Right atrium auricular region (tissue), 2 donors: Measurements from ENCODE around the gene ATG7. TPM values are rescaled to one million over a fixed set of nuclear protein-coding genes. Genes with fewer than 3 reads are reported as not detected.
"Not testable (repeated sequence)": the region's sequence is repeated elsewhere in the genome, so short reads cannot be mapped to it uniquely, and the experiment has no call there.

ENCODE experiments used
- DNase-seq: peaks from one replicate; pipeline ENCODE4 v3.0.0-alpha.2; 2019; ENCODE audit warnings: low spot score
- H3K27ac ChIP-seq, 2 donors: fragments of 200-600 bp; sonication (generic); 1 replicate in 1 of 2; 2 replicates in 1 of 2; pipeline ENCODE4 v1.5.1; 2016 to 2019
- H3K27me3 ChIP-seq, 2 donors: fragments of 200-600 bp; sonication (generic); one replicate each; pipeline versions ENCODE4 v1.5.1 to v1.6.0; 2017 to 2019
- H3K36me3 ChIP-seq: fragments of 200-600 bp; sonication (generic); one replicate; pipeline ENCODE4 v1.5.1; 2016
- H3K4me1 ChIP-seq, 2 donors: fragments of 200-600 bp; sonication (generic); one replicate each; pipeline versions ENCODE4 v1.5.1 to v1.6.0; 2017 to 2019
- H3K4me3 ChIP-seq, 2 donors: fragments of 200-600 bp; sonication (generic); 1 replicate in 1 of 2; 2 replicates in 1 of 2; pipeline ENCODE4 v1.5.1; 2017 to 2019; ENCODE audit warnings: mild to moderate bottlenecking in 1 of 2, moderate library complexity in 1 of 2
- H3K9me3 ChIP-seq, 2 donors: fragments of 200-600 bp; sonication (generic); one replicate each; pipeline ENCODE4 v1.5.1; 2019
- total RNA-seq, 2 donors: library from RNA; depleted of rRNA; stranded (reverse); fragments of >200 nt; gene quantifications; one replicate each; pipeline ENCODE4 v1.1.0, GENCODE V29; 2016
- TF ChIP-seq, protein P1 (sequence below), 2 donors: fragments of 200-600 bp; sonication (generic); IDR thresholded peaks; one replicate each; pipeline ENCODE4 v1.5.1; 2019; ENCODE audit warnings: antibody characterized with exemption in 2 of 2

The ATG7 gene
- total RNA-seq, 2 donors from 2014 or later: 15.2 to 23.8 TPM

GRCh38 chr3:11510001-11510340 is 237.8 kb downstream of the ATG7 start:
- no peaks in the 10 kb centered on the region for H3K9me3 ChIP-seq
- H3K4me1 ChIP-seq: peaks cover 0 to 51% of the 10 kb centered on the region in 2 donors
- peak overlapping the region; percentile 80 to 87 for H3K27ac ChIP-seq
- no peaks in the 10 kb centered on the region for H3K27me3 ChIP-seq
- TF ChIP-seq, protein P1, sequence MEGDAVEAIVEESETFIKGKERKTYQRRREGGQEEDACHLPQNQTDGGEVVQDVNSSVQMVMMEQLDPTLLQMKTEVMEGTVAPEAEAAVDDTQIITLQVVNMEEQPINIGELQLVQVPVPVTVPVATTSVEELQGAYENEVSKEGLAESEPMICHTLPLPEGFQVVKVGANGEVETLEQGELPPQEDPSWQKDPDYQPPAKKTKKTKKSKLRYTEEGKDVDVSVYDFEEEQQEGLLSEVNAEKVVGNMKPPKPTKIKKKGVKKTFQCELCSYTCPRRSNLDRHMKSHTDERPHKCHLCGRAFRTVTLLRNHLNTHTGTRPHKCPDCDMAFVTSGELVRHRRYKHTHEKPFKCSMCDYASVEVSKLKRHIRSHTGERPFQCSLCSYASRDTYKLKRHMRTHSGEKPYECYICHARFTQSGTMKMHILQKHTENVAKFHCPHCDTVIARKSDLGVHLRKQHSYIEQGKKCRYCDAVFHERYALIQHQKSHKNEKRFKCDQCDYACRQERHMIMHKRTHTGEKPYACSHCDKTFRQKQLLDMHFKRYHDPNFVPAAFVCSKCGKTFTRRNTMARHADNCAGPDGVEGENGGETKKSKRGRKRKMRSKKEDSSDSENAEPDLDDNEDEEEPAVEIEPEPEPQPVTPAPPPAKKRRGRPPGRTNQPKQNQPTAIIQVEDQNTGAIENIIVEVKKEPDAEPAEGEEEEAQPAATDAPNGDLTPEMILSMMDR (IDR thresholded peaks at IDR 0.05): no peak
- no peaks in the 10 kb centered on the region for H3K36me3 ChIP-seq
- peak overlapping the region in 1 of 2 donors; percentile 6 for H3K4me3 ChIP-seq
- no peak for DNase-seq

- Histone ChIP-seq H3K4me1 (peaks cover 0 to 55% of the 10 kb centered on the region in 2 donors), H3K9me3 (no peaks in the 10 kb centered on the region), H3K27ac (peak overlapping the region; percentile 80 to 87), H3K4me3 (no peak overlapping the region), H3K36me3 (no peaks in the 10 kb centered on the region), H3K27me3 (no peaks in the 10 kb centered on the region)
- DNase-seq: no peak
- TF ChIP-seq, protein P1 (IDR thresholded peaks at IDR 0.05): no peak
Observed at GRCh38 chr3:11510356-11510755, 238.2 kb downstream of the ATG7 start.

DNA sequence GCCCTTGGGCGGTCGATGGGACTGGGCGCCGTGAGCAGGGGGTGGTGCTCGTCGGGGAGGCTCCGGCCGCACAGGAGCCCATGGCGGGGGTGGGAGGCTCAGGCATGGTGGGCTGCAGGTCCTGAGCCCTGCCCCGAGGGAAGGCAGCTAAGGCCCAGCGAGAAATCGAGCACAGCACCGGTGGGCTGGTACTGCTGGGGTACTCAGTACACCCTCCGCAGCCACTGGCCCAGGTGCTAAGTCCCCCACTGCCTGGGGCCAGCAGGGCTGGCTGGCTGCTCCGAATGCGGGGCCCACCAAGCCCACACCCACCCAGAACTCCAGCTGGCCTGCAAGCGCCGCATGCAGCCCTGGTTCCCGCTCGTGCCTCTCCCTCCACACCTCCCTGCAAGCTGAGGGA is 239.4 kb downstream of the ATG7 start:
- peak; percentile 34 for DNase-seq
- not testable (repeated sequence) for H3K4me3 ChIP-seq, H3K9me3 ChIP-seq, H3K27ac ChIP-seq, H3K36me3 ChIP-seq, H3K27me3 ChIP-seq
- H3K4me1 ChIP-seq: peaks cover 0 to 55% of the 10 kb centered on the region in 2 donors

DNA sequence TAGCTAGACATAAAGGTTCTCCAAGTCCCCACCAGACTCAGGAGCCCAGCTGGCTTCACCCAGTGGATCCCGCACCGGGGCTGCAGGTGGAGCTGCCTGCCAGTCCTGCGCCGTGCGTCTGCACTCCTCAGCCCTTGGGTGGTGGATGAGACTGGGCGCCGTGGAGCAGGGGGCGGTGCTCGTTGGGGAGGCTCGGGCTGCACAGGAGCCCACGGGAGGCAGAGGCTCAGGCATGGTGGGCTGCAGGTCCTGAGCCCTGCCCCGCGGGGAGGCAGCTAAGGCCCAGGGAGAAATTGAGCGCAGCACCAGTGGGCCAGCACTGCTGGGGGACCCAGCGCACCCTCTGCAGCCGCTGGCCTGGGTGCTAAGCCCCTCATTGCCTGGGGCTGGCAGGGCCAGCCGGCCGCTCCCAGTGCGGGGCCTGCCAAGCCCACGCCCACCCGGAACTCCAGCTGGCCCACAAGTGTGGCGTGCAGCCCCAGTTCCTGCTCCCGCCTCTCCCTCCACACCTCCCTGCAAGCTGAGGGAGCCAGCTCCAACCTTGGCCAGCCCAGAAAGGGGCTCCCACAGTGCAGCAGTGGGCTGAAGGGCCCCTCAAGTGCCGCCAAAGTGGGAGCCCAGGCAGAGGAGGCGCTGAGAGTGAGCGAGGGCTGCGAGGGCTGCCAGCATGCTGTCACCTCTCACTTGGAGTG is 241.1 kb downstream of the ATG7 start:
- H3K27me3 ChIP-seq, H3K4me3 ChIP-seq, H3K9me3 ChIP-seq, H3K36me3 ChIP-seq: not testable (repeated sequence)
- Histone ChIP-seq H3K27ac (peak overlapping the region; percentile 64 to 68), H3K4me1 (peaks cover 0 to 47% of the 10 kb centered on the region in 2 donors)
- DNase-seq: peak; percentile 50

DNA sequence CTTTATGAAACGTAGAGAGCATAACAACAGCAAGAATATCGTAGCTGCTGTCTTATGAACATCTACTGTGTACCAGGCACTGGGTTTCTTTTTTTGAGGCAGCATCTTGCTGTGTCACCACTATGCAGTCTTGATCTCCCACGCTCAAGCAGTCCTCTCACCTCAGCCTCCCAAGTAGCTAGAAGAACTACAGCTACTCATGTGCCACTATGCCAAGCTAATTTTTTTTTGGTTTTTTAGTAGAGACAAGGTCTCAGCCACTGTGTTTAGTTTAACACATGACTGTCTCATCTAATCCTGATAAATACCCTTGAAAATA is 241.6 kb downstream of the ATG7 start:
- H3K27me3 ChIP-seq: no peaks in the 10 kb centered on the region
- DNase-seq: no peak

DNA sequence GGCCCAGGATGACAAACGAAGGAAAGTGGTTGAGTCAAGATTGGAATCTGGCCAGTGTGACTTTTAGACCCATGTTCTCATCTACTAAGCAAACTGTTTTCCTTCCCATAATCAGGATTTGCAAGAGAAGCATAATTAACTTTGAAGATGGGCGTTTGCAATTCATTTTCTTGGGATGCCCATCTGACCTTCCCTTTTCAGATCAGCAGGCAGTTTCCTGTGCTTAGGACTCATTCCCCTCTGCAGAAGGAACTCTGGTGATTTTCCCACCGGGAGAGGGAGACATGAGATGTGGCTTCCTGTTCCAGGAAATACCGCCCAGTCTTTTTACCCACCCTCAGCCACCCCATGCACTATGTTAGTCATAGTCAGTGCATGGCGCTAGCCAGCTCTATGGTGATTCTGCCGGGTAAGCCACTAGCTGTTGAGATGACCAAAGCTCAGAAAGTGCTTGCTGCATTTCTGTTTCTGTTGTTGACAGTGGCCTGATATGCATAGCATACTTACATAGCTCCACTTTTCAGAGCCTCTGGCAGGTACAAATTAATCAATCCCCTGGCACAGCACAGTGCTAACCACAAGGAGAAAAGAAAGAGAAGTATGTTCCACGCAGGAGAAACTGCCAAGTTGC is 242.1 kb downstream of the ATG7 start:
- Histone ChIP-seq H3K27ac (peak overlapping the region; percentile 64 to 68), H3K4me3 (no peak overlapping the region), H3K9me3 (no peaks in the 10 kb centered on the region), H3K4me1 (peaks cover 0 to 37% of the 10 kb centered on the region in 2 donors), H3K36me3 (no peaks in the 10 kb centered on the region), H3K27me3 (no peaks in the 10 kb centered on the region)
- TF ChIP-seq, protein P1 (IDR thresholded peaks at IDR 0.05): no peak
- DNase-seq: peak; percentile 72

More for the DNA sequence above, 241.6 kb downstream of the ATG7 start:
- Histone ChIP-seq H3K27ac (peak overlapping the region; percentile 64 to 68), H3K4me3 (no peak overlapping the region), H3K9me3 (no peaks in the 10 kb centered on the region), H3K4me1 (peaks cover 0 to 42% of the 10 kb centered on the region in 2 donors), H3K36me3 (no peaks in the 10 kb centered on the region)
- TF ChIP-seq, protein P1 (IDR thresholded peaks at IDR 0.05): no peak

- H3K9me3 ChIP-seq: no peaks in the 10 kb centered on the region
- DNase-seq: no peak
- H3K27ac ChIP-seq: no peak overlapping the region
- no peaks in the 10 kb centered on the region for H3K36me3 ChIP-seq
- TF ChIP-seq, protein P1 (IDR thresholded peaks at IDR 0.05): no peak
- H3K27me3 ChIP-seq: no peaks in the 10 kb centered on the region
- peaks cover 0 to 23% of the 10 kb centered on the region in 2 donors for H3K4me1 ChIP-seq
- no peak overlapping the region for H3K4me3 ChIP-seq
Observed at GRCh38 chr3:11517601-11518000, 245.4 kb downstream of the ATG7 start.
